Fibroblast of pulmonary artery (primary cell): Measurements from ENCODE around the gene S1PR3.

ENCODE experiments used
- DNase-seq: peaks from one replicate; pipeline ENCODE4 v3.0.0-alpha.2; 2010; ENCODE audit warnings: low read depth
- H3K4me3 ChIP-seq: replicated peaks from 2 replicates; pipeline ENCODE4 v1.5.1; 2011; ENCODE audit warnings: low read depth, mild to moderate bottlenecking, control low read depth, low read length, moderate library complexity
- TF ChIP-seq, protein P1 (sequence below): IDR thresholded peaks from 2 replicates; pipeline ENCODE4 v1.5.1; 2011; ENCODE audit warnings: mild to moderate bottlenecking, control low read depth, low read length, inconsistent platforms; ENCODE audit errors: missing control alignments

Gene S1PR3

DNA sequence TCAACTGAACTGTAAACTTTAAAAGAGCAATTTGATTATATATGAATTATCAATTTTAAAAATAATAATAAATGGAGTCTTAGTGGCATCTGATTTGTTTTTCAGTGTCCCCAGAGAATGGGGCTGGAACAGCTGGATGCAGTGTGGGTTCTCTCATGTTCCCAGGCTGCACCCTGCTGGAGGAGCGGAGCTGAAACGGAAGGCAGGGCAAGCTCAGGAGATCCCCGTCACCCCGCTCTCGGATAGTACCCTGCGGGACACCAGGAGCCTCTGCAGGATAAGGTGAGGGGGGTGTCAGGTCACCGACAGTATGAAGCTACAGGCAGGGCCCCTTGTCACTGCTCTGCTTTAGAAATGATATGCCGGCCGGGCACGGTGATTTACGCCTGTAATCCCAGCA lies 57.3 kb downstream of the S1PR3 start:
- DNase-seq: no peak
- TF ChIP-seq, protein P1, sequence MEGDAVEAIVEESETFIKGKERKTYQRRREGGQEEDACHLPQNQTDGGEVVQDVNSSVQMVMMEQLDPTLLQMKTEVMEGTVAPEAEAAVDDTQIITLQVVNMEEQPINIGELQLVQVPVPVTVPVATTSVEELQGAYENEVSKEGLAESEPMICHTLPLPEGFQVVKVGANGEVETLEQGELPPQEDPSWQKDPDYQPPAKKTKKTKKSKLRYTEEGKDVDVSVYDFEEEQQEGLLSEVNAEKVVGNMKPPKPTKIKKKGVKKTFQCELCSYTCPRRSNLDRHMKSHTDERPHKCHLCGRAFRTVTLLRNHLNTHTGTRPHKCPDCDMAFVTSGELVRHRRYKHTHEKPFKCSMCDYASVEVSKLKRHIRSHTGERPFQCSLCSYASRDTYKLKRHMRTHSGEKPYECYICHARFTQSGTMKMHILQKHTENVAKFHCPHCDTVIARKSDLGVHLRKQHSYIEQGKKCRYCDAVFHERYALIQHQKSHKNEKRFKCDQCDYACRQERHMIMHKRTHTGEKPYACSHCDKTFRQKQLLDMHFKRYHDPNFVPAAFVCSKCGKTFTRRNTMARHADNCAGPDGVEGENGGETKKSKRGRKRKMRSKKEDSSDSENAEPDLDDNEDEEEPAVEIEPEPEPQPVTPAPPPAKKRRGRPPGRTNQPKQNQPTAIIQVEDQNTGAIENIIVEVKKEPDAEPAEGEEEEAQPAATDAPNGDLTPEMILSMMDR: no peak
- no peak overlapping the region for H3K4me3 ChIP-seq

DNA sequence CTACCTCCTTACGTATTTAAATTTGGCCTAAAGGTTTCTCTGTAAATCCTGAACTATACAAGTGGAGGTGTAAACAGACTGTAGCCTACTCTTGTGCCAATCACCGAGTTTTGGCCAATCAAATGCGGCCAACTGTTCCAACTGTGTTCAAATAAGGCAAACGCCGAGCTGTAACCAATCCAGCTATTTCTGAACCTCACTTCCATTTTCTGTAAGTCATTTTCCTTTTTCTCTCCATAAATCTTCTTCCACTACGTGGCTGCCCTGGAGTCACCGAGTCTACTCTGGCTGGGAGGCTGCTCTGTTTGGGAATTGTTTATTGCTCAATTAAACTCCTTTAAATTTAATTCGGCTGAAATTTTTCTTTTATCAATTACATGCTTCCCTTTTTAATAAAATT lies 58.4 kb downstream of the S1PR3 start:
- TF ChIP-seq, protein P1: no peak
- no peak overlapping the region for H3K4me3 ChIP-seq
- no peak for DNase-seq

DNA sequence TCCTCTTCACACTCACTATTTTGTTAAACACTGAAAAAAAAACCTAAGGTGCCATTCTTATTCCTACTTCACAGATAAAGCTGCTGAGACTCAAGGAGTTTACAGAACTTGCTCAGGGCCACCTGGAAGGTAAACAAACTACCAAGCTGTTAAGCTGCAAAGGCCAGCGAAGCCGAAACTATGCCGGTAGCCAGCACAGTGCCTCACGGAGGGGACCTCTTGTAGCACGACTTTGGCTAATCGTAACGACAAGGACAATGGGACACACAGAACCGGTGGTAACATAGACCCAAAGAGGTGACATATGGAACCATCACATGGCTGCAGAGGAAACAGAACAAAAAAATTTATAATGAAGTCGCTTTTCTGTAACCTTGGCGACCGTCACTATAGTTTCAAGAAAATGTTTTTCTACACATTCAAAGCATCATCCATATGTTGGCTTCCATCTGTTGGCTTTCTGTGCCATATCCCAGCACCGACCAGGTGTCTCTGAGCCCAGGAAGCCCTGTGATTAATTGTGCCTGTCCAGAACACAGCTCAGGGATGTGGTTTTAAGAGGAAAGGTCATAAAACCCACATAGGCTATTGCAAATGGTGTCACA lies 60.3 kb downstream of the S1PR3 start:
- no peak for DNase-seq
- H3K4me3 ChIP-seq: no peak overlapping the region
- TF ChIP-seq, protein P1: no peak

DNA sequence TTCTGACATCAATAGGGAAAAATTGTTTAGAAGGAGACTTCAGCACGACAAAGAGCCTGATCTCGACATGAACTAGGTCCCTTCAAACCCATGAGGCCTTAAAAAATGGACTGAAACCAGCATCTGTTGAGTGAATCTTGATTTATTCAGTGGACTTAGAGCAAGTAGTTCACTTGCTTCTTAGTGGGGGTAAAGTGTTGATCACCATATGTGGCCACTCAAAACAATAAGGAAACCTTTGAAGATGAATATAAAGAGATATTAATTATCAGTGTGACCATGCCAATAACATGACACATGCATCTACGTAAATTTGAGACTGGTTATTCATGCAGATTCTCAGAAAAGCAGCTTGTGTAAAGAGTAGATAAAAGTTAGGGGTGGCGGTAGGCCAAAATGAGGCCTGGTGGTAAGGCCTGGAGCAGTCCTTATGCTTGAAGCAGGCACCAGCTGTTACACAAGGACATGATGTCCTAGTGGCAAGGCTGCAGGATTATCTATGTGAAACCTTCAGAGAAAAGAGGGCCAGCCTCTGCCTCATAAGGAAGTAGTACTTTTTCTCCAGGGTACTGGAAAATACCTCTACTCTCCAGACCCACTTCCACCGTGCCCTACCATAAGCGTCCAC lies 61.3 kb downstream of the S1PR3 start:
- TF ChIP-seq, protein P1: no peak

DNA sequence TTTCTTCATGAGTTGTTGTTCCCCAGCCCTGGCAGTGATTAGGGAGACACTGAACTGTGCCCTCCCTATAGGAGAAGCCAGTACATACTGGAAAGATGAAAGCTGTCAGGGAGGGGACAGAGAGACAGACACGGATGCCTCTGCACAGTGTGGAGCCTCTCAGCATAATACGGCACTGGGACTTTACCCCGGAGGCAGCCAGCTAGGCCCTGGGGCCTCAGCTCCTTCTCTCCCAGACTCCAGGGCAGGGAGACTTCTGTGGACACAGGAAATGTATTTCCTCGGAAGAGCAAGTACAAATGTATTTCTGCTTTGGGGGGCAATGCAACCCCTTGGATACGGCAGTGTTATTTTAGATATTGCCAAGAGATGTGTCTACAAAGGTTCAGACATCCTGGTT lies 62.0 kb downstream of the S1PR3 start:
- DNase-seq: no peak
- TF ChIP-seq, protein P1: no peak

More for the DNA sequence above, 61.3 kb downstream of the S1PR3 start:
- DNase-seq: peak; percentile 43
- no peak overlapping the region for H3K4me3 ChIP-seq

More for the DNA sequence above, 62.0 kb downstream of the S1PR3 start:
- no peak overlapping the region for H3K4me3 ChIP-seq
